HepG2 (cell line): ENCODE data around the gene SIVA1. TPM values are rescaled to one million over a fixed set of nuclear protein-coding genes. Genes with fewer than 3 reads are reported as not detected.
A peak's percentile ranks its signal among the peaks of the same experiment; 100 is the strongest.

Experiments used
- ARID5B ChIP-seq: IDR thresholded peaks from 2 replicates; pipeline ENCODE4 v1.4.0; 2020; ENCODE audit warnings: mild to moderate bottlenecking, missing genetic modification reagents
- CENPT ChIP-seq: sonication (generic); formaldehyde crosslinking; IDR thresholded peaks from 2 replicates; pipeline ENCODE4 v1.8.0; 2022; ENCODE audit warnings: low read depth, mild to moderate bottlenecking, moderate library complexity, missing genetic modification reagents
- ELF3 ChIP-seq: IDR thresholded peaks from 2 replicates; pipeline ENCODE4 v1.6.1; 2016; ENCODE audit warnings: missing genetic modification reagents, missing compliant biosample characterization
- GTF2F1 ChIP-seq: fragments of 150-350 bp; IDR thresholded peaks from 2 replicates; pipeline ENCODE4 v1.6.1; 2014; ENCODE audit warnings: low read length
- GTF3A ChIP-seq: sonication (generic); formaldehyde crosslinking; conservative IDR thresholded peaks from 2 replicates; pipeline ENCODE4 v1.4.0; 2020; ENCODE audit warnings: mild to moderate bottlenecking, missing genetic modification reagents
- KLF12 ChIP-seq: sonication (generic); formaldehyde crosslinking; IDR thresholded peaks from 2 replicates; pipeline ENCODE4 v1.4.0; 2020; ENCODE audit warnings: missing genetic modification reagents, borderline replicate concordance
- MED13 ChIP-seq: sonication (generic); formaldehyde crosslinking; IDR thresholded peaks from 2 replicates; pipeline ENCODE4 v1.5.0; 2020; ENCODE audit warnings: missing genetic modification reagents
- NFE2L2 ChIP-seq: fragments of 150-350 bp; IDR thresholded peaks from 2 replicates; pipeline ENCODE4 v1.6.1; 2014; ENCODE audit warnings: low read length
- NR2C2 ChIP-seq: sonication (generic); formaldehyde crosslinking; IDR thresholded peaks from 2 replicates; pipeline ENCODE4 v1.4.0; 2020; ENCODE audit warnings: missing genetic modification reagents, mild to moderate bottlenecking, moderate library complexity, borderline replicate concordance
- PAX8 ChIP-seq: sonication (generic); formaldehyde crosslinking; IDR thresholded peaks from 2 replicates; pipeline ENCODE4 v1.8.0; 2022; ENCODE audit warnings: mild to moderate bottlenecking, missing genetic modification reagents, borderline replicate concordance
- PITX1 ChIP-seq: sonication (generic); formaldehyde crosslinking; IDR thresholded peaks from 2 replicates; pipeline ENCODE4 v1.5.1; 2020; ENCODE audit warnings: mild to moderate bottlenecking, missing genetic modification reagents
- SP5 ChIP-seq: IDR thresholded peaks from 2 replicates; pipeline ENCODE4 v1.6.1; 2016; ENCODE audit warnings: low read depth, borderline replicate concordance
- ZKSCAN5 ChIP-seq: sonication (generic); formaldehyde crosslinking; IDR thresholded peaks from 2 replicates; pipeline ENCODE4 v1.5.1; 2020; ENCODE audit warnings: mild to moderate bottlenecking, missing genetic modification reagents
- ZNF12 ChIP-seq: sonication (generic); formaldehyde crosslinking; IDR thresholded peaks from 2 replicates; pipeline ENCODE4 v1.5.0; 2020; ENCODE audit warnings: missing genetic modification reagents
- ZNF224 ChIP-seq: sonication (generic); formaldehyde crosslinking; IDR thresholded peaks from 2 replicates; pipeline ENCODE4 v1.5.0; 2020; ENCODE audit warnings: mild to moderate bottlenecking, missing genetic modification reagents
- ZNF441 ChIP-seq: sonication (generic); formaldehyde crosslinking; IDR thresholded peaks from 2 replicates; pipeline ENCODE4 v1.7.0; 2021; ENCODE audit warnings: missing genetic modification reagents, borderline replicate concordance
- ZNF512B ChIP-seq: sonication (generic); formaldehyde crosslinking; IDR thresholded peaks from 2 replicates; pipeline ENCODE4 v1.5.1; 2020; ENCODE audit warnings: missing genetic modification reagents, mild to moderate bottlenecking, borderline replicate concordance
- ZNF552 ChIP-seq: sonication (generic); formaldehyde crosslinking; IDR thresholded peaks from 2 replicates; pipeline ENCODE4 v1.9.0; 2022; ENCODE audit warnings: missing genetic modification reagents, mild to moderate bottlenecking, borderline replicate concordance
- ZNF678 ChIP-seq: sonication (generic); formaldehyde crosslinking; IDR thresholded peaks from 2 replicates; pipeline ENCODE4 v1.4.0; 2020; ENCODE audit warnings: mild to moderate bottlenecking, missing genetic modification reagents
- ZNF710 ChIP-seq: sonication (generic); formaldehyde crosslinking; IDR thresholded peaks from 2 replicates; pipeline ENCODE4 v1.5.0; 2020; ENCODE audit warnings: mild to moderate bottlenecking, missing genetic modification reagents, borderline replicate concordance
- polyA plus RNA-seq, 8 experiments: library from polyadenylated mRNA; depleted of rRNA in 3 of 8; stranded (reverse) in 7 of 8; unstranded in 1 of 8; fragments of >200 nt; fragmentation: Illumina TruSeq in 4 of 8; extraction: Trizol in 4 of 8; gene quantifications; 2 replicates each; pipeline versions ENCODE4 v1.2.1 to v1.2.3, GENCODE V29; 2011 to 2016; ENCODE audit warnings: low read depth in 4 of 8, missing spikeins in 1 of 8, mixed read lengths in 1 of 8; ENCODE audit not compliant: insufficient read depth in 1 of 8
- total RNA-seq, 5 experiments: library from RNA; depleted of rRNA; stranded (reverse); fragments of >200 nt; fragmentation: Illumina TruSeq; extraction: Trizol; gene quantifications; 2 replicates each; pipeline ENCODE4 v1.2.3, GENCODE V29; 2016; ENCODE audit warnings: low read depth in 1 of 5

Gene SIVA1
- total and polyA plus RNA-seq, 2 of the 13 experiments (the other 11 are each of a cell fraction or from before 2014, with no cell fraction given) = 123 to 186 TPM

GRCh38 chr14:104722938-104723650 is 29.9 kb upstream of the SIVA1 start (continued):
- TF ChIP-seq ZNF512B (CRISPR knock-in tag) (no peak), KLF12 (CRISPR knock-in tag) (no peak), ZKSCAN5 (no peak), PITX1 (CRISPR knock-in tag) (no peak), CENPT (no peak), NR2C2 (CRISPR knock-in tag) (no peak), GTF3A (CRISPR knock-in tag) (no peak), ZNF678 (no peak), ZNF441 (CRISPR knock-in tag) (no peak), ELF3 (CRISPR knock-in tag) (no peak), NFE2L2 (no peak), PAX8 (CRISPR knock-in tag) (0 out of 2 replicates have a peak, but pooled peaks have one; percentile 66), ZNF12 (CRISPR knock-in tag) (no peak), ARID5B (no peak), GTF2F1 (no peak), ZNF710 (CRISPR knock-in tag) (no peak), ZNF224 (CRISPR knock-in tag) (no peak), SP5 (no peak), ZNF552 (CRISPR knock-in tag) (no peak), MED13 (CRISPR knock-in tag) (no peak)
